SKM-1 treated with dmso at 0.1 percent for 144 hours (cell line): ENCODE results near the gene NME1.

ENCODE experiments used
- DNase-seq: peaks from one replicate; lab custom pipeline; 2025; ENCODE audit not compliant: unreplicated experiment; lab: John Stamatoyannopoulos, UW

The NME1 gene

GRCh38 chr17:51188271-51188833 lies 35.0 kb downstream of the NME1 start:
- DNase-seq = no peak

- DNase-seq = no peak
These were observed 35.8 kb downstream of the NME1 start for GRCh38 chr17:51189162-51189561.

- DNase-seq = no peak
These were observed 36.3 kb downstream of the NME1 start for GRCh38 chr17:51189628-51190027.

GRCh38 chr17:51191895-51192294 lies 38.5 kb downstream of the NME1 start:
- DNase-seq = no peak

GRCh38 chr17:51197754-51198153 lies 44.4 kb downstream of the NME1 start:
- no peak for DNase-seq

- no peak for DNase-seq
These were observed 46.9 kb downstream of the NME1 start for GRCh38 chr17:51200295-51200694.

GRCh38 chr17:51200846-51201245 lies 47.5 kb downstream of the NME1 start:
- no peak for DNase-seq

- DNase-seq = no peak
These were observed 50.5 kb downstream of the NME1 start for GRCh38 chr17:51203838-51204237.
